Lung (tissue), 12 donors: Measurements from ENCODE around the gene RXFP2. TPM values are rescaled to one million over a fixed set of nuclear protein-coding genes. Genes with fewer than 3 reads are reported as not detected.

Experiments used
- ATAC-seq: fragments of 200-7000 bp; cut with Tn5 transposase; one replicate; pipeline ENCODE4 v1.9.1; 2020; ENCODE audit warnings: moderate number of reproducible peaks; ENCODE audit not compliant: insufficient read depth, low FRiP score
- DNase-seq, 3 donors: peaks; one replicate each; pipeline ENCODE4 v3.0.0-alpha.2; 2013 to 2017
- H3K27ac ChIP-seq, 2 donors: one replicate each; pipeline ENCODE4 v1.5.1; 2013; ENCODE audit warnings: mild to moderate bottlenecking in 2 of 2, moderate library complexity in 2 of 2, control low read depth in 1 of 2, inconsistent platforms in 1 of 2, low read depth in 1 of 2, low read length in 1 of 2
- H3K27me3 ChIP-seq, 3 donors: one replicate each; pipeline ENCODE4 v1.5.1; 2013; ENCODE audit warnings: low read length in 2 of 3; ENCODE audit not compliant: control insufficient read depth in 3 of 3, insufficient read depth in 3 of 3
- H3K36me3 ChIP-seq, 4 donors: one replicate each; pipeline ENCODE4 v1.5.1; 2013; ENCODE audit warnings: low read length in 4 of 4, mild to moderate bottlenecking in 1 of 4, moderate library complexity in 1 of 4; ENCODE audit not compliant: control insufficient read depth in 4 of 4, insufficient read depth in 4 of 4
- H3K4me1 ChIP-seq, 5 donors: one replicate each; pipeline ENCODE4 v1.5.1; 2013; ENCODE audit warnings: low read length in 5 of 5, mild to moderate bottlenecking in 2 of 5, moderate library complexity in 1 of 5; ENCODE audit not compliant: control insufficient read depth in 5 of 5, insufficient read depth in 5 of 5
- H3K4me3 ChIP-seq: one replicate; pipeline ENCODE4 v1.5.1; 2013; ENCODE audit warnings: mild to moderate bottlenecking, control low read depth, moderate library complexity
- H3K9ac ChIP-seq, 2 donors: one replicate each; pipeline ENCODE4 v1.5.1; 2013; ENCODE audit warnings: low read length in 2 of 2, control low read depth in 1 of 2; ENCODE audit not compliant: insufficient read depth in 1 of 2
- H3K9me3 ChIP-seq, 4 donors: one replicate each; pipeline ENCODE4 v1.5.1; 2013; ENCODE audit warnings: low read length in 3 of 4, mild to moderate bottlenecking in 1 of 4, moderate library complexity in 1 of 4; ENCODE audit not compliant: control insufficient read depth in 4 of 4, insufficient read depth in 3 of 4
- CTCF ChIP-seq: IDR thresholded peaks from 2 replicates; pipeline ENCODE4 v1.5.1; 2012; ENCODE audit warnings: mild to moderate bottlenecking; ENCODE audit errors: control extremely low read depth, extremely low read depth
- WGBS, 2 donors: extraction: QIAGEN DNeasy Blood & Tissue Kit; methylation state at CpG; one replicate each; pipeline ENCODE4 v1.1.7; 2013; 5-methylcytosine and 5-hydroxymethylcytosine counted together
- polyA plus RNA-seq, 2 donors: library from polyadenylated mRNA; stranded (reverse); fragments of 200-250 nt; gene quantifications; one replicate each; pipeline ENCODE4 v1.2.1, GENCODE V29; 2013
- total RNA-seq, 2 donors: library from RNA; depleted of rRNA in 1 of 2; stranded (reverse); fragments of >200 nt in 1 of 2; gene quantifications; one replicate each; pipeline ENCODE4 v1.2.1, GENCODE V29; 2014 to 2021
- donor health status: control.
- donor health status: control.
- donor health status: Bipolar disorder and iron deficiency.
- donor health status: healthy.
- donor health status: DM: yes; HTN: yes; CAD: no.

Gene RXFP2
- total and polyA plus RNA-seq, 4 donors = not detected

- DNase-seq (no peak), ATAC-seq (no peak)
- H3K4me3 ChIP-seq = no peak overlapping the region
- no peaks in the 10 kb centered on the region for H3K4me1 ChIP-seq
- no peaks in the 10 kb centered on the region for H3K27me3 ChIP-seq
- no peak for TF ChIP-seq CTCF
- H3K9ac ChIP-seq = no peak overlapping the region
- 72 to 76% methylated on average over 4 of the region's 4 CpGs for WGBS, 2 donors
- H3K9me3 ChIP-seq = no peaks in the 10 kb centered on the region
- H3K27ac ChIP-seq = no peak overlapping the region
- no peaks in the 10 kb centered on the region for H3K36me3 ChIP-seq
These were observed 87.2 kb downstream of the RXFP2 start for GRCh38 chr13:31826521-31826920.

- ATAC-seq (no peak), DNase-seq (peak in 1 of 3 donors; percentile 23)
- no peak overlapping the region for H3K4me3 ChIP-seq
- peak overlapping the region in 1 of 2 donors; percentile 53 for H3K9ac ChIP-seq
- WGBS, 2 donors = 34 to 48% methylated on average over 5 of the region's 5 CpGs
- H3K27me3 ChIP-seq = no peaks in the 10 kb centered on the region
- H3K27ac ChIP-seq = no peak overlapping the region
- H3K4me1 ChIP-seq = no peaks in the 10 kb centered on the region
- H3K36me3 ChIP-seq = no peaks in the 10 kb centered on the region
- TF ChIP-seq CTCF = no peak
- H3K9me3 ChIP-seq = no peaks in the 10 kb centered on the region
These were observed 88.4 kb downstream of the RXFP2 start for GRCh38 chr13:31827707-31828106.

GRCh38 chr13:31835932-31836331 lies 96.6 kb downstream of the RXFP2 start:
- no peaks in the 10 kb centered on the region for H3K9me3 ChIP-seq
- peaks cover 0 to 3% (median 0%) of the 10 kb centered on the region in 3 donors for H3K27me3 ChIP-seq
- DNase-seq (no peak), ATAC-seq (no peak)
- no peaks in the 10 kb centered on the region for H3K4me1 ChIP-seq
- H3K36me3 ChIP-seq = no peaks in the 10 kb centered on the region
- TF ChIP-seq CTCF = no peak
- no peak overlapping the region for H3K9ac ChIP-seq
- H3K4me3 ChIP-seq = no peak overlapping the region
- WGBS, 2 donors = 94% methylated on average over 1 of the region's 1 CpG
- no peak overlapping the region for H3K27ac ChIP-seq

GRCh38 chr13:31843044-31843443 lies 103.7 kb downstream of the RXFP2 start:
- Histone ChIP-seq H3K9ac (no peak overlapping the region), H3K27me3 (peaks cover 0 to 34% (median 15%) of the 10 kb centered on the region in 3 donors), H3K9me3 (no peaks in the 10 kb centered on the region), H3K4me1 (peaks cover 0 to 9% (median 3%) of the 10 kb centered on the region in 5 donors), H3K4me3 (no peak overlapping the region), H3K27ac (no peak overlapping the region), H3K36me3 (no peaks in the 10 kb centered on the region)
- ATAC-seq (no peak), DNase-seq (no peak)
- no peak for TF ChIP-seq CTCF
- 81 to 87% methylated on average over 6 of the region's 6 CpGs for WGBS, 2 donors
